ENCODE measurements around the gene DOCK3.
A peak's percentile ranks its signal among the peaks of the same experiment; 100 is the strongest.

The DOCK3 gene

DNA sequence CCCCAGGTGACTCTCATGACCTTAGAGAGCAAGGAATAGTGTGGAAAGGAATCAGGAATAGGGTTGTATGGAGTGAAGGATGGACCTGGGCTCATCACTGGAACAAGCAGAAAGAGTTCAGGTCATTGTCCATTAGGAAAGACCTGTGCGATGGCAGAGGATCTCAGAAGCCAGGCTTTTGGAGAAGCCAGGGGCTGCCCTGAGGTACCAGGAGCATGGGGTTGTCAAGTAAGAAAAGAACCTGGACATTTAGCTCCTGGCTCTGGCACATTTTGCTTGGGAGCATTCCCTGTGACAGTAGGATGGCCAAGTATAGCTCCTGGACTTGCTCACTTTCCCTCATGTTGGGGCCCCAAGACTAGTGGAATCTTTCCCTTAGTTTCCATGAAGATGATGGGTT is 657.4 kb downstream of the DOCK3 start:
- intact Hi-C loops (cut with DNase I; ENCODE audit: low total_unique reads): no loop called here
- DNase-seq: no peak
- Histone ChIP-seq H3K27ac (no peak overlapping the region), H3K4me1 (no peaks in the 10 kb centered on the region), H3K9me3 (no peaks in the 10 kb centered on the region), H3K36me3 (no peaks in the 10 kb centered on the region), H3K4me3 (no peak overlapping the region), H3K27me3 (no peaks in the 10 kb centered on the region)
- TF ChIP-seq, protein P1, sequence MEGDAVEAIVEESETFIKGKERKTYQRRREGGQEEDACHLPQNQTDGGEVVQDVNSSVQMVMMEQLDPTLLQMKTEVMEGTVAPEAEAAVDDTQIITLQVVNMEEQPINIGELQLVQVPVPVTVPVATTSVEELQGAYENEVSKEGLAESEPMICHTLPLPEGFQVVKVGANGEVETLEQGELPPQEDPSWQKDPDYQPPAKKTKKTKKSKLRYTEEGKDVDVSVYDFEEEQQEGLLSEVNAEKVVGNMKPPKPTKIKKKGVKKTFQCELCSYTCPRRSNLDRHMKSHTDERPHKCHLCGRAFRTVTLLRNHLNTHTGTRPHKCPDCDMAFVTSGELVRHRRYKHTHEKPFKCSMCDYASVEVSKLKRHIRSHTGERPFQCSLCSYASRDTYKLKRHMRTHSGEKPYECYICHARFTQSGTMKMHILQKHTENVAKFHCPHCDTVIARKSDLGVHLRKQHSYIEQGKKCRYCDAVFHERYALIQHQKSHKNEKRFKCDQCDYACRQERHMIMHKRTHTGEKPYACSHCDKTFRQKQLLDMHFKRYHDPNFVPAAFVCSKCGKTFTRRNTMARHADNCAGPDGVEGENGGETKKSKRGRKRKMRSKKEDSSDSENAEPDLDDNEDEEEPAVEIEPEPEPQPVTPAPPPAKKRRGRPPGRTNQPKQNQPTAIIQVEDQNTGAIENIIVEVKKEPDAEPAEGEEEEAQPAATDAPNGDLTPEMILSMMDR (IDR thresholded peaks at IDR 0.05): no peak

DNA sequence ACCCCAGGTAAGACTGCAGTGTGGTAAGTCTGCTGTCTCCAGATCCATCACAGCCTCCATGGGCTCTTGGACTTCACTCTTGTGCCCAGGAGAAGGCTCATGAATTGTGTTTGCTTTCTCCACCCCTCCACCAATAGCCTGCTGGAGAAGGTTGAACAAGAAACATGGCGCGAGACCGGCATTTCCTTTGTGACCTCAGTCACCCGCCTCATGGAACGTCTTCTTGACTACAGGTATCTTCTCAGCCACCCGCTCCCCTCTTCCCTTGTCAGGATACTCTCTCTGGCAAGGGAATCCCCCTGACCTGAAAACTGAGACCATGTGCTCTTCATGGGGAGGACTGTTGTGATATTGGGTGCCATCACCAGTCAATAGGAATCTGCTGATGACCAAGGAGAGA is 658.3 kb downstream of the DOCK3 start:
- TF ChIP-seq, protein P1 (IDR thresholded peaks at IDR 0.05): no peak
- Histone ChIP-seq H3K27ac (no peak overlapping the region), H3K27me3 (no peaks in the 10 kb centered on the region), H3K4me3 (no peak overlapping the region), H3K4me1 (no peaks in the 10 kb centered on the region), H3K36me3 (no peaks in the 10 kb centered on the region), H3K9me3 (no peaks in the 10 kb centered on the region)
- DNase-seq: no peak
- intact Hi-C loops (cut with DNase I; ENCODE audit: low total_unique reads): no loop called here

DNA sequence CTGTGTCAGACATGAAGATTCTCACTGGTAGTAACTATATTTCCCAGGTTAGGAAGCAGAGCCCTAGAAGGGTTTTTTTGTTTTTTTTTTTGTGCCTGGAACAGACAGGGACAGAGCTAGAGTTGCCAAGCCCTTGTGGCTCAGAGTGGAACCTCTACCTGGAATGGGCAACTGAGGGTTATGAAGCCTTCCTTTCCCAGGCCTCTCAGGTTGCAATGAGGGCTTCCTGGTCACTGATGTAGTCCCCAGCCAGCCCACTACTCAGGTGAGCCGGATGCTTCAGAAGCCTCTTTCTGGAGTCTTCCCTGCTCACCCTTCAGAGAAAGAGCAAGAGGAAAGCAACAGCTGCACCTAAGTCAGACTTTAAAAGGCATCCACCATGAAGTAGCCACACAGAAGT is 661.5 kb downstream of the DOCK3 start:
- no peak for DNase-seq
- H3K36me3 ChIP-seq: no peaks in the 10 kb centered on the region
- H3K4me1 ChIP-seq: peaks cover 0 to 32% (median 26%) of the 10 kb centered on the region in 4 donors
- H3K27ac ChIP-seq: no peak overlapping the region
- H3K9me3 ChIP-seq: no peaks in the 10 kb centered on the region
- intact Hi-C loops (cut with DNase I; ENCODE audit: low total_unique reads): no loop called here
- H3K4me3 ChIP-seq: no peak overlapping the region
- TF ChIP-seq, protein P1 (IDR thresholded peaks at IDR 0.05): no peak
- no peaks in the 10 kb centered on the region for H3K27me3 ChIP-seq

DNA sequence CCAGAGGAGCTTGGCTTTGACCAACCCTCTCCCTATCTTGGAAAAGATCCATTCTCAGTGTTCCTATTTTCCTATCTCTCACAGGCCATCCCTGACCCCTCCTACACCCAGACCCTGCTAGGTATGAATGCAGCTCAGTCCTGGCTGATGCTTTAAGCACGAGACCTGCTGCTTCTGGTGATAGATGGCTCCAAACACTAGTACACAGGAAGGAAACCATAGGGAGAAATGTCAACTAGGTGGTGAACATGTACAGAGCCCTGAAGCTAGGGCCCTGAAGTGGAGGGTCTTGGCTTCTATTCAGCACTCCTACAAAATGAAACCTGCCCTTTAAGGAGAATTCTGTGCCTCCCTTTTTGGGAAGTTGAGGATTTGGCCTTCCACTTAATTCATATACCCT is 662.9 kb downstream of the DOCK3 start:
- H3K36me3 ChIP-seq: no peaks in the 10 kb centered on the region
- no peak overlapping the region for H3K4me3 ChIP-seq
- H3K4me1 ChIP-seq: peaks cover 0 to 45% (median 30%) of the 10 kb centered on the region in 4 donors
- intact Hi-C loops (cut with DNase I; ENCODE audit: low total_unique reads): no loop called here
- peak overlapping the region in 1 of 2 donors; percentile 78 for H3K27ac ChIP-seq
- no peak for DNase-seq
- H3K27me3 ChIP-seq: no peaks in the 10 kb centered on the region
- TF ChIP-seq, protein P1 (IDR thresholded peaks at IDR 0.05): no peak
- H3K9me3 ChIP-seq: no peaks in the 10 kb centered on the region

DNA sequence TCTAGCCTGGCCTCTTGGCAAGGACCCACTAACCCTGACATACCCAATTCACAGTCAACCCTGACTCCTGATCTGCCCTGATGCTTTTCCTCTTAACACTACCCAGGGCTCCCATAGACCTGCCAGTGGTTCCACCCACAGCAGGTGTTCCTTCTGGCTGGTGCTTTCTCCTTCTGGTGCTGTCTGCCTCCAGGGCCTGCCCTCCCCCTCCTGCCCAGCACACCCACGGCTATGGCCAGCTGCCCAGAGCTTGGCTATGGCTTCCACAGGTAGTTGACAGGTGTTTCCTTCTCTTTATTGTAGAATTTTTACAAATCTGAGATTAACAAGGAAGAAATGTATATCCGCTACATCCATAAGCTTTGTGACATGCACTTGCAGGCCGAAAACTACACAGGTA is 663.9 kb downstream of the DOCK3 start:
- no peak overlapping the region for H3K4me3 ChIP-seq
- no peaks in the 10 kb centered on the region for H3K9me3 ChIP-seq
- intact Hi-C loops (cut with DNase I; ENCODE audit: low total_unique reads): no loop called here
- no peaks in the 10 kb centered on the region for H3K36me3 ChIP-seq
- H3K27me3 ChIP-seq: no peaks in the 10 kb centered on the region
- peaks cover 0 to 45% (median 30%) of the 10 kb centered on the region in 4 donors for H3K4me1 ChIP-seq
- no peak for DNase-seq
- TF ChIP-seq, protein P1 (IDR thresholded peaks at IDR 0.05): no peak
- H3K27ac ChIP-seq: peak overlapping the region in 1 of 2 donors; percentile 78

All from tibial artery (tissue), 4 donors.